GM19467 (cell line): ENCODE data around the gene ZBTB25.
"Not testable (repeated sequence)": the region's sequence is repeated elsewhere in the genome, so short reads cannot be mapped to it uniquely, and the experiment has no call there.

Source experiments
- ATAC-seq: cut with Tn5 transposase; IDR thresholded peaks from one replicate; pipeline ENCODE4 v1.9.1; 2021; ENCODE audit warnings: mild to moderate bottlenecking, moderate library complexity; ENCODE audit not compliant: unreplicated experiment

ZBTB25 gene

DNA sequence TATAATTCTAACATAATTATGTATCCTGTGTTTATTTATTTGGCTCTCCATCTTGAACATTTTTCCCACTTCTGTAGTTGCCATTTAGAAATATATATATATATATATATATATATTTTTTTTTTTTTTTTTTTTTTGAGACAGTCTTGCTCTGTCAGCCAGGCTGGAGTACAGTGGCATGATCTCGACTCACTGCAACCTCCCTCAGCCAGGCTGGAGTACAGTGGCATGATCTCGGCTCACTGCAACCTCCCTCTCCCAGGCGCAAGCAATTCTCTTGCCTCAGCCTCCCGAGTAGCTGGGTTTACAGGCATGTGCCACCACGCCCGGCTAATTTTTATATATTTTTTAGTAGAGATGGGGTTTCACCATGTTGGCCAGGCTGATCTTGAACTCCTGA is 14.0 kb upstream of the ZBTB25 start:
- ATAC-seq, result not testable (repeated sequence)

DNA sequence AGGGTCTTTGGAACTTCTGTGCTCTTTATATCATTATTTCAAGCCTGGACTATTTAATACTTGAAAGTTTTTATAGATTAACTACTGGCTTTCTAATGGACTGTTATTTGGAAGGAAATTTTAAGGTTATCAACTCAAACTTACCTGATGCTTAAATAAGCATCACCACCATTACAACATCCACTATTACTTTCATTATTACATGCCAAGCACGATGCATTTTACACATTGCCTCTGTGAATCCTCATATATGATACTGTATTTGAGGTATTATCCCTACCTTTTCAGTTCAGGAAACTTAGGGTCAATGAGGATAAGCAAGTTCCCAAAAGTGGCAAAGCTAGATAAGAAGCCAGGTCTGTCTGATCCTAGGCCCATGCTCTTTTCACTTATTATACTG is 13.3 kb upstream of the ZBTB25 start:
- ATAC-seq, result no peak

DNA sequence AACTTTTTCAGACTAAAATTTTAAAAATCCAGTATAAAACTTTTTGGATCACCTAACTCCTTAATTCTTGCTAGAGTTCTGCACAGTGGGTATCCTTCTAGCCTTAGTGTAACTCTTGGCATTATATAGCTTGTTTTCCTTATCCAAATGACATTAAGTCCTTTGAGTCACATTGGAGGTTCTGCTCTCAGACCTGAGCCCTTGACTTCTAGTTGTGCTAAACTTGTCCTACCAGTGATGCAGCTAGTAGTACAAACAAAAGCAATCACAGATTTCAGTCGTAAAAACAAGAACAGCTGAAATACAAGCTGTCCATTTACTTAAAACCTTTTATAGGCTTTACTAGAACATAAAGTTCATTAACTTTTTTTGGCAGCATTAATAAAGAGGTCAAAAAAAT is 11.4 kb upstream of the ZBTB25 start:
- no peak for ATAC-seq

DNA sequence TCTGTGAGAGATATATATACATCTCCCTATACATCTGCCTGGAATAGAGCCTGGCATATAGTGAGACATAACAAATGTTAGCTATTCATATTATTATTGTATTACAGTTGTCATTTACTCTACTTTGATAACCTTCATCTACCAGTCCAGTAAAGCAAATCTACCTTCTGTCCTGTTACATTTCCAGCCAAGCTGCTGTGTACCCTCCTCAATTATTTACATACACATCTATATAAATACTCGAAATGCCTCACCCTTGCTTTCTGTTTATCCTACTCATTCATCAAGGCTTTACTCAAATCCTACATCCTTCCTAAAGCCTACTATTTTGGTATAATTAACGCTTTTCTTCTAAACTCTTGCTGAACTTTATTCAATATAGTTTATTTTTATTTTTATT is 9.6 kb upstream of the ZBTB25 start:
- no peak for ATAC-seq

DNA sequence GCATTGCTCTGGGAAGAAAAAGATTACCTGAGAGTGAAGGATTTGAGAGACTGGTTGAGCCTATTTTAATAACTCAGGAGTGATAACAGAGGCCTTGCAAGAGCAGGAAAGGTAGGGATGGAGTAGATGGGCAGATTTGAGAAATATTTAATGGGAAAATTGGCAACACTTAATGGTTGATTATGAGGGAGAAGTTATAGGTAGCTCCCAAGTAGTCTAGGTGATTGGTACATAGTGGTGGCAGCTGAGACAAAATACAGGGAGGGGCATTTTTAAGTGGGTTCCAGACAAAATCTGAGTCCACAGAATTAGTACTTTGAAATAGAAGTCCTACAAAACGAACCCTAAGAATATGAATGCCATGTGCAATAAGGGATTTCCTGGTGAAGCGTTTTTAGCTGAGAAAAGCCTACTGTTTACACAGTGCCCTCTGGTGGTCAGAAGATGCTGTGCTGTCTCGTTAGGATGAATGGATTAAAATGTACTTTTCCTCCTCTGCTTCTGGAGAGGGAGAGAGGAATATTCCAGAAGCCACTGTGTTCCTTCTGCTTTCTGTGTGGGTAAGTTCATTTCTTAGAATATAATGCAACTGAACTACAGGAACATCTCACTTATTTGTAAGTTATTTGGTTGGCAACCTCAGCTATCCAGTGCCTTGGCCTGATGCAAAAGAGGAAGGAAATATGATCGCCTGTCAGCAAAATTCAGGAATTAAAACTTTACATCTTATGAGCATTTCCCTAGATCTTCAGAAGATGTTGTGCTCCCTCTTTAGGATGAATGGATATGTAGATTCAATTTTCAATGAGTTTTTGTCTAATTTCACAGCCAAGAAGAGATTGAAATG is 7.4 kb upstream of the ZBTB25 start:
- ATAC-seq, result no peak

DNA sequence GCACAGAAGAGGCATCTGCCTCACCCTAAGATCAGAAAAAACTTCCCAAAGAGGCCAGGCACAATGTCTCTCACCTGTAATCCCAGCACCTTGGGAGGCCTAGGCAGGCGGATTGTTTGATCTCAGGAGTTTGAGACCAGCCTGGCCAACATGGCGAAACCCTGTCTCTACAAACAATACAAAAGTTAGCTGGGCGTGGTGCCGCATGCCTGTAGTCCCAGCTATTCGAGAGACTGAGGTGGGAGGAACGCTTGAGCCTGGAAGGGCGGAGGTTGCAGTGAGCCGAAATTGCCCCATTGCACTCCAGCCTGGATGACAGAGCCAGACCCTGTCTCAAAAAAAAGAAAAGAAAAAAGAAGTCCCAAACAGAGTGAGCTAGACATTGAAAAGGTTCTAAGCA is 5.4 kb upstream of the ZBTB25 start:
- no peak for ATAC-seq

DNA sequence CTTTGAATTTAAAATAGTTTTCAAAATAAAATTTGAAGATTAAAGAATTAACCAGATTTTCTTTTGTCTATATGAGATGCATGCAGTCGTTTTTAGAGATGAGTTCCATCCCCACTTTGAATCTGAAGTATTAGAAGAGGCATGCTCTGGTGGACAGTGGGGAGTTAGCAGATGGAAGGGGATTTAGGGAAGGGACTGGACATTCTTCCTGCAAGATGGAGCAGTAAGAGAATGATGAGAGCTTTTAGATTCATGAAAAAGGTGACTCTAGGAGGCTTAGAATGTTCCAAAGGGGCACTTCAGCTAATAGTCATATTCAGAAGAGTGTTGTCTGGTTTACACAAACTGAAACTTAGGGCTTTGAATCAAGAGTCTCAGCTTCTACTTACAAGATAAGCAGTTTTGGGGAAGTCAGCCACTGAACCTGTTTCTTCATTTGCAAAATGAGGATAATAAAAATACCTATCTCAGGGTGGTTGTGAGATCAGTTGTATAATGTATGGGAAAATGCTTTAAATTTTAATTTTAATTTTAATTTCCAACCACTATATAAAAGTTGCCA is 4.7 kb upstream of the ZBTB25 start:
- ATAC-seq, result no peak

DNA sequence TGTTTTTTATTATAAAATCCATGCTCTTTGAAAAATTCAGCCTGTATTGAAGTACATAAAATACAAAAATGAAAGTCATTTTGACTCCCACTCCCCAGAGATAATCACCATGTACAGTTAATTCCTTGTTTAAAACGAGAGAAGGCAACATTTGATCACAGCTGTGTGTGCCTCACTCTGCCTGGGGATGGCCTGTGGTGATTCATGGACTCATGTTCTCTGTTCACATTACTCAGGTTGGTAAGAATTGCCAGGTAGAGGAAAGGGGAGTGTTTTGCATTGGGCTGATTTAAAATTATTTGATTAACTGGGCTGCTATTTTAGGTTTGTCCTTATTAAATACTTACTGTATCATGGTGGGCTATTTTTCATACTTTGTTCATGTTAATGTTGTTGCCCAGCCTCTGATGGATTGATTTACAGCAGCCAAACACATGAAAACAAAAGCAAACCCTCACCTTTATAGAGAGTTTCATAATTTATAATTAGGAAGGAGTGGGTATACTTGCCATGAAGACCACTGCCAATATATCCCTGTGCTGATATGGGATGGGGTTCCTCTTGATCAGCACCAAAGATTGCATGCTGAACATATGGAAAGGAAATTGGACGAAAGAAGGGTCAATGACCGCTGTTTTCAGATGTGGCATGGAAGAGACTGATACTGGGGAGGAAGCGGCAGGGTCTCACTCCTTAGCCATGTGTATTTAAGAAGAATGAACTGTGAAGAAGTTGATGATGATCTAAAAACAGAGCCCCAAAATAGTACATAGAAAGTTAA is 3.9 kb upstream of the ZBTB25 start:
- no peak for ATAC-seq

DNA sequence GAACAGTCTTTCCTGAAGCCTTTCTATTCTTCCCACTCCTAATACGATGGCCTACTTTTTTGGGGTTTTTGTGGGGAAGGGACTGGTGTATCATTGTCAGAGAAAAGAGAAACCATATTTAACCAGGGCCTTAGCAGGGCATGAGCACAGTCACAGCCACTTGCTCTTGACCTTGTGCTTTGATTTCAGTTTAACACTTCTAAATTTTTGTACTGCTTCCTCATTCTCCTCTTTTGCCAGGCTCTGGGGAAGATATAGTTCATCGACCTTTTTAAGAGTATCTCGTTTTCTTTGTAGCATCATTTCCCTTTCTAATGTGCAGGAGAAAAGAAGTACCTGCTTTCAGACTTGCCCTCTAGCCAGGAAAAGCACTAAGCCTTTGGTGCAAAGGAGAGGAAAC is 3.1 kb upstream of the ZBTB25 start:
- ATAC-seq, result no peak

DNA sequence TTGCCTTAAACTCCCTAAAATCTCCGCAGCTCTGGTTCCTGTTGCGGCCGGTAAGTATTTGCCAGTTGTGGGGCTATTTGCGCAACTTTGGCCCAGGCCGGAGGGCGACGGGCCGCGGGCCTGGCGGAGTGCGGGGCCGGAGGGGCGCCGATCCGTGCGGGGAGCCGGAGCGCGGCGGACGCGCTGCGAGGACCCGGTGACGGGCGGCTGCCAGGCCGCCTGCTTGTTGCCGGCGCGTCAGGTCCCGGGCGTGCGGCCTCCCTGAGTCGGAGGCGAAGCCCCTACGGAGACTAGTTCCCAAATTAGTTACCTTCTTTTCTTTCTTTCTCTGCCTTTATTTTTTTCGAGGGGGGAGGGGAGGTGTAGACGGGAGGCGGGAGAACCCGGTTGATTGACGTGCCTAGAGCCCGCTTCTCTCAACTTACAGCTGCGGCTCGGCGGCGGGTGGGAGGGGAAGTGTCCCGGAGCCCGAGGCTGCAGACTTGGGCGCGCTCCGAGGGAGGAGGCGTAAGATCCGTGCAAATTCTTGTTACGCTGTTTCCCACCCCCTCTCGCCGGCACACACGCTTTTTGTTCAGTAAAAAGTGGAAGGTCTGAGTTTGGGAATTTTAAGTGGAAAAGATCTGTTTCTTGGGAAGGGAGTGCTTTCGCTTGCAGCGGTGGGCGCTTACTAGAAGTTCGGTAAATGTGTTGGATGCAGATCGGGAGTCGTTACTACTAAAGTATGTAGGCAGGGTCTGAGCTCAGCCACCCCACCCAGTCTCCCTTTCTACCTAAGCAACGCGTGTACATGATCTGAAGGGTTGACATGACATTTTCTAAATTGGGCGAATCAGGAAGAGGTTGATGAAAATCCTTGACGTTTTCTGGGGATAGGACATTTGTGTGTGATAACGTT is 1.5 kb upstream of the ZBTB25 start:
- peak; percentile 15 for ATAC-seq

DNA sequence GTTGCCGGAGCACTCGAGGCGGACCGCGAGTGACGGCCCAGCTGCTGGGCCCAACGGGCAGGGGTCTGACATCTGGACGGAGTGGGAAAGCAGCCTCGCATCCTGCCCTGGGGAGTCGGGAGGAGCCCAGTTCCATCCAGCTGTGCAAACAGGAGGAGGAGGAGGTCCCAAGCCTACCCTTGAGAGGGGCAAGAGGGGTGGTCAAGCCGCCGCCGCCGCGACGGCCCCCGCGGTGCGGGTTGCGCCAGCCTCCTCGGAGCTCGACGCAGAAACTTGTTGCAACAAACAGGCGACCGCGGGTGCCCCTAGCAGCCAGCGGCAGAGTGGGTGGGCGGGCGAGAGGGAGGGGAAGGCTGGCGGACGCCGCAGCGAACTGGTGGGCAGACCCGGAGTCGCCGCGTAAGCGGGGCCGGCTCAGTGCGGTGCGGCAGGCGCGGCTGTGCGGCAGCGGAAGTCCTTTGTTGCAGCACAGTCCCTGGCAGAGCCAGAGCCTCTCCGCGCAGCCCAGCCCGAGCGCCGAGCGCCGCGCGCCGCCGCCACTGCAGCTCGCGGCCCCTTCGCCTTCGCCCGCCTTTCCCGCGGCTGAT is 765 bp upstream of the ZBTB25 start, which contains the start of gene ZBTB1:
TSS of gene ZBTB1 (plus strand) at position 461 of the 587 bp plus-strand sequence. CDS start 16,735 bp downstream, outside the sequence.
- peak; percentile 23 for ATAC-seq

DNA sequence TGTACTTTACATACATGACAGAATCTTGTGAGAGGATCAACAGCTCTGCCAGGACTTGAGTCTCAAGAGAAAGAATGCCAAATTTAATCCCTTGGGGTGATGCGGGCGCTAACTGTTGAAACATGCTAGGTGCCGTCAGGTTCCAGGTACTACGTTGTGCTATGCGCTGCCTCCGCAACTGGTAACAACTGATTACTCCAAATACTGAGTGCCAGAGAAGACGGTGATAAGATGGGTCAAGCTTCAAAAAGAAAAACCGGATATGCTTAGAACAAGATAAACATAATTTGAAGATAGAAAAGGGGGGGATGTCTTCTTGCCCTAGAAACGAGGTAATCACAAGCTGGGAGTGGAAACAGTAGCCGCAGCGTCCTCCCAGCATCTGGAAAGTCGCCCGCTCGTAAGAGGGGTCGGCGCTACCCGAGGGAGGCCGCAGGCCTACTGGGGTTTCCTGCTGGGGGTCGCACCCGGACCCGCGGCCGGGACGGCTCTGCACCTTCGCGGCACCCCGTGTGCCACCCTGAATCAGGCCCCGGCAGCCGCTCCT is 678 bp downstream of the ZBTB25 start:
- peak; percentile 0 for ATAC-seq

DNA sequence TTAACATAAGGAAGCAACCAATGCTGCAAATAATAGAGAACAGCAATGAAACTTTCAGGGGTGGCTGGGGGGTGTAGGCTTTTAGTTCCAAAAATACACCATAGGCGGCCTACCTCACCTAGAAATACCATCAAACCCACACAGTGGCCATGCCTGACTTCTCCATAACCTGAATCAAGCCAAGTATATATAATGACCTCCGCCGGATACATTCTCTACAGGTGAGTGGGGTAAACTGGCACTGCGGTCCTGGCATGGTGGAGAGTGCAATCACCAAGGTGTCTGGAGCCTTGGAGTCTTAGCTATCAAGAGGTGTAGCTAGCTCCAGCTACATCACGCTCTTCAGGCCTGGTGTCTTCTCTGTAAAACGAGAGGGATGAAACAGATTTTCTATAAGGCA is 1.2 kb downstream of the ZBTB25 start:
- ATAC-seq, result no peak

DNA sequence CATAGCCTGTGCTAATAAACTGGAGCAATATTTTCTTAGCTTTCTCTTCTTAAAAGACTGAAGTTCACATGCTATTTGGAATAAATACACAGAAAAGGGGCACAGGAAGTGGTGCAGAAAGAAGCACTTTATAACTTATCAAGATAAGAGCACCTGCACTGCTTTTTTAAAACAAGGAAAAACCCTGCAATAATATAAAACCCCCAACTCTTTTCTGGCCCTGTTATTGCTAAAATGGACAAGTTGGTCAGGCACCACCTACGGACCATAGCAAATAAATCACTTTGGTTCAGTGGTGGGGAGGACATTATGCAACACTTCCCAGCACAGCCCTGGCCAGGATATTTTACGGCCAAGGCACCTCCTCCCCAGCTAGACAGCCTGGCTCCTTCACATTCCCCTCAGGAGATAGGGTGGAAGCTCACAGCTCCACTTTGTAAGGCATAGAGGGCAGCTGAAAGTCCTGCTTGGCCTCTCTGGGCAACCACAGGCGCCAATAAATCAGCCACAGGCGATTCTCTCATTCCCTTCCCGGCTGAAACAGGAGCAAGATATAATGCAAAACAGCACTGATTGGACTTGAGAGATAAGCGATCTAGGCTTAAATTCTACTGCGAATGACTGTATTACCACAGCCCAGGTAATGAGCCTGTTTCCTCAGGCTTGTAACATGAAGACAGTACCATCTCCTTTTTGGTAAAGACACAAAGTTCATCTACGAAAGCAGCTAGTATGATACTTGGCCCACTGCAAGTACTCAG is 2.0 kb downstream of the ZBTB25 start:
- ATAC-seq, result no peak

DNA sequence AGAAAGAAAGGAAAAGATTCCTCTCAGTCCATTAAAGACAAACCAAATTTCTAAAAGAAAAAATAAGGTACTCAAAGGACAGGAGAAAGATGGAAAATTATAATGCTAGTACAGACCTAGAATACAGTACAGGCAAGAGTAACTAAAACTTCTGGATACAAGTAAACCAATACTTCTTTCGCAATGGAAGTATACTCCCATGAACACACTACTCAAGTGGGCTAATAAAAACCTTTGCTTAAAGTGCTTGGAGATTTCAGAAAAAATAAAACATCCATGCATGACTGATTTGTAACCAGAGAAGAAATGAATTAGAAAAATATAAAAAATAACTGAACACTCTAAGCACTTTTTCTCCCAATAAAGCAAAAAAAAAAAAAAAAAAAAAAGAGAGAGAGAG is 3.5 kb downstream of the ZBTB25 start:
- ATAC-seq, result no peak

DNA sequence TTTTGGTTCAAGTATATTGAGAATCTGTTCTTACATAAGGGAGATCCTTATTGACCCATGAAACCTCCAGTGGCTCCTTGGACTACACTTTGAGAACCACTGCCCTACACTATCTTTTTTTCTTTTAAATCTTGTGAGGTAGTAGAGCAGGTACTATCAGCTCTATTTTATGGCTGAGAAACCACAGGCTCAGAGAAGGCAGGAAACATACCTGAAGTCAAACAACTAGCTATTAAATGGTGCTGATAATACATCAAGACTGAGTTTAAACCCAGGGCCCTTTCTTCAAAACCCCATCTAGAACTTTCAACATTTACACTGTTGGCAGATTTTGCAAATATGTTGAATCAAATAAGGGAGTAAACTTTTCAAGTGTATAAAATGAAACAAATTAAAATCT is 6.9 kb downstream of the ZBTB25 start:
- no peak for ATAC-seq

DNA sequence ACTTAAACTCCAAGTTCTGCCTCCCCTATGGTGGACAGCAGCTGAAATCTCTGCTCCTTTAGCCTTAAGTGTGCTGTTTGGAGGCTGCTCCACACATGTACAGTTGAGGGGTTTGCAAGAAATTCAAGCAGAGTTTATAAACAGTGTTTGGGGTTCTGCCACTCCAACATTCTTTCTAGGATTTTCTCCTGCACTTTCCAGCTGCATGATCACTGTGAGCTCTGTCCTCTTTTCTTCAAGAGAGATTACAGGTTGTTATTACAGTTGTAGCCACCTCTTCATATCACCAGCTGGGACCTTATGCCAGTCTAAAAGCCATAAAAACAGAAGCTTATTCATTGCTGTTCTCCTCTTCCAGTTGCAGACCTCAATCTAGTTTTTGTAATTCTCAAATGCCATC is 8.4 kb downstream of the ZBTB25 start:
- ATAC-seq, result no peak

DNA sequence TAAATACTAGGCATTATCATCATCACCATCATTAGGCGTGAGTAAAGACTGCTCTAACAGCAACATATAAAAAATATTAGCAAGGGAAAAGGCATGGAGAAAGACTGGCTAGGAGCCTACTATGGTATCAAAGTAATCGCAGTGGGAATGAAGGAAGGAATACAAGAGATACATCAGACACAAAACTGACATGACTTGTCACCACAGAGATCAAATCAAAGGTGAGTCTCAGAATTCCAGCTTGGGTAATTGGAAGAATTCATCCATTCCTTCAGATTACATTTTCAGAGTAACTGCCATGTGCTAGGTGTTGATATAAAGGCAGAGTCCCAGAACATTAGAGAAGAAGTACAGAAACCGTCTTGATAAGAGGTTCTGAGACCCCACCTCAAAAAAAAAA is 10.2 kb downstream of the ZBTB25 start:
- ATAC-seq, result no peak

DNA sequence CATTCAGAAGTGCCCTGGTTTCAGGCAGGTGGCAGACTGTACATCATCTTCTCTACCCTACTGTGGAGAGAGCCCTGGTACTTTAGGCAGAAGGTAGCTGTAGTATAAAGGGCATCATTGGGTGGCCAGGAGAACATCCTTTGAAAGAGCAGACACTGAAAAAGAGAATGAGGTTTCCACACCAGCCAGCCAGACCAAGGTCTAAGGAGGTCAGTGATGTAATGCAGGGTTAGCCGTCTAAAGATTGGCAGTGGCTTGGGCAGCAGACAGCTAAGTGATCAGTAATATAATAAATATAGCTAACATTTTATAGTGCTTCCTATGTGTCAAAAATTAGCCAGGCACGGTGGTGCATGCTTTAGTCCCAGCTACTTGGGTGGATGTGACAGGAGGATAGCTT is 12.0 kb downstream of the ZBTB25 start:
- ATAC-seq, result no peak
